Measurements from ENCODE around the gene BCAP31. TPM values are rescaled to one million over a fixed set of nuclear protein-coding genes. Genes with fewer than 3 reads are reported as not detected.
A peak's percentile ranks its signal among the peaks of the same experiment; 100 is the strongest.

The BCAP31 gene
- total RNA-seq (2014; rRNA removed; shearing (Covaris generic)), result 523 and 538 TPM in 2 replicates

GRCh38 chrX:153724252-153725038 is at the start of gene BCAP31, which contains the start of gene ABCD1:
Gene BCAP31 (minus strand): TSS chrX:153724387. CDS start chrX:153723244, 1,143 bp downstream.
Gene ABCD1 (plus strand): TSS chrX:153724856. CDS start chrX:153725267, 411 bp downstream.
- peak; percentile 85 for DNase-seq (ENCODE audit: low spot score)

GRCh38 chrX:153773218-153773611 is 49.0 kb upstream of the BCAP31 start:
- DNase-seq (ENCODE audit: low spot score), result no peak

GRCh38 chrX:153772316-153773217 is 48.4 kb upstream of the BCAP31 start:
- DNase-seq (ENCODE audit: low spot score), result no peak

- DNase-seq (ENCODE audit: low spot score), result no peak
Observed at GRCh38 chrX:153771415-153772315, 47.5 kb upstream of the BCAP31 start.

GRCh38 chrX:153770601-153771414 is 46.6 kb upstream of the BCAP31 start:
- no peak for DNase-seq (ENCODE audit: low spot score)

GRCh38 chrX:153769865-153770600 is 45.8 kb upstream of the BCAP31 start:
- DNase-seq (ENCODE audit: low spot score), result no peak

- no peak for DNase-seq (ENCODE audit: low spot score)
Observed at GRCh38 chrX:153769158-153769864, 45.1 kb upstream of the BCAP31 start.

- DNase-seq (ENCODE audit: low spot score), result no peak
Observed at GRCh38 chrX:153768311-153769157, 44.3 kb upstream of the BCAP31 start.

GRCh38 chrX:153767674-153768055 is 43.5 kb upstream of the BCAP31 start:
- no peak for DNase-seq (ENCODE audit: low spot score)

GRCh38 chrX:153766871-153767673 is 42.9 kb upstream of the BCAP31 start:
- no peak for DNase-seq (ENCODE audit: low spot score)

- DNase-seq (ENCODE audit: low spot score), result peak; percentile 79
Observed at GRCh38 chrX:153766098-153766817, 42.1 kb upstream of the BCAP31 start.

- DNase-seq (ENCODE audit: low spot score), result peak; percentile 26
Observed at GRCh38 chrX:153765138-153766079, 41.2 kb upstream of the BCAP31 start.

GRCh38 chrX:153764786-153765137 is 40.6 kb upstream of the BCAP31 start:
- DNase-seq (ENCODE audit: low spot score), result no peak

GRCh38 chrX:153763989-153764755 is 40.0 kb upstream of the BCAP31 start, which contains the start of gene PLXNB3:
Gene PLXNB3 (plus strand): TSS chrX:153764249. CDS start chrX:153765536, 1,287 bp downstream.
- DNase-seq (ENCODE audit: low spot score), result peak; percentile 80
